H9 (cell line): ENCODE results near the gene TGFBR3L. TPM values are rescaled to one million over a fixed set of nuclear protein-coding genes. Genes with fewer than 3 reads are reported as not detected.

ENCODE experiments used
- DNase-seq: peaks from one replicate; pipeline ENCODE4 v3.0.0-alpha.2; 2017
- H2AFZ ChIP-seq: one replicate; pipeline ENCODE4 v1.6.1; 2013; ENCODE audit warnings: mild to moderate bottlenecking, low read length, control low read depth, moderate library complexity
- H2AK5ac ChIP-seq: 2 replicates; pipeline ENCODE4 v1.6.1; 2013; ENCODE audit warnings: low read length, control low read depth, mixed read lengths; ENCODE audit not compliant: insufficient read length
- H2BK120ac ChIP-seq: one replicate; pipeline ENCODE4 v1.6.1; 2013; ENCODE audit warnings: low read depth, mild to moderate bottlenecking, low read length, control low read depth, inconsistent platforms; ENCODE audit not compliant: poor library complexity, severe bottlenecking
- H2BK12ac ChIP-seq: 2 replicates; pipeline ENCODE4 v1.6.1; 2013; ENCODE audit warnings: low read length, control low read depth, mixed read lengths, low read depth; ENCODE audit not compliant: insufficient read length
- H2BK15ac ChIP-seq: 2 replicates; pipeline ENCODE4 v1.6.1; 2013; ENCODE audit warnings: low read depth, low read length, control low read depth
- H2BK20ac ChIP-seq: one replicate; pipeline ENCODE4 v1.6.1; 2013; ENCODE audit warnings: low read depth, mild to moderate bottlenecking, low read length, control low read depth, inconsistent platforms; ENCODE audit not compliant: poor library complexity, severe bottlenecking
- H2BK5ac ChIP-seq: 2 replicates; pipeline ENCODE4 v1.6.1; 2013; ENCODE audit warnings: low read length, control low read depth, mixed read lengths; ENCODE audit not compliant: insufficient read length
- H3K14ac ChIP-seq: 2 replicates; pipeline ENCODE4 v1.6.1; 2013; ENCODE audit warnings: low read length, control low read depth; ENCODE audit not compliant: insufficient read depth
- H3K18ac ChIP-seq: 2 replicates; pipeline ENCODE4 v1.6.1; 2013; ENCODE audit warnings: low read depth, mild to moderate bottlenecking, mixed read lengths, low read length, control low read depth; ENCODE audit not compliant: insufficient read length
- H3K23ac ChIP-seq: 2 replicates; pipeline ENCODE4 v1.6.1; 2013; ENCODE audit warnings: low read length, control low read depth, mixed read lengths, low read depth; ENCODE audit not compliant: insufficient read length
- H3K23me2 ChIP-seq: 2 replicates; pipeline ENCODE4 v1.6.1; 2013; ENCODE audit warnings: low read depth, mild to moderate bottlenecking, mixed read lengths, low read length, control low read depth; ENCODE audit not compliant: insufficient read length, poor library complexity, severe bottlenecking
- H3K27ac ChIP-seq: 2 replicates; pipeline ENCODE4 v1.5.1; 2013; ENCODE audit warnings: low read length, control low read depth, mixed read lengths, low read depth; ENCODE audit not compliant: insufficient read length
- H3K27me3 ChIP-seq: 2 replicates; pipeline ENCODE4 v1.6.1; 2013; ENCODE audit warnings: low read length, control low read depth, inconsistent platforms; ENCODE audit not compliant: insufficient read depth
- H3K4ac ChIP-seq: 2 replicates; pipeline ENCODE4 v1.6.1; 2013; ENCODE audit warnings: low read depth, mild to moderate bottlenecking, control low read depth, inconsistent platforms, low read length, moderate library complexity
- H3K4me1 ChIP-seq: 2 replicates; pipeline ENCODE4 v1.6.1; 2013; ENCODE audit warnings: low read length, control low read depth, inconsistent platforms; ENCODE audit not compliant: insufficient read depth
- H3K4me2 ChIP-seq: 2 replicates; pipeline ENCODE4 v1.6.1; 2013; ENCODE audit warnings: low read length, control low read depth, mixed read lengths; ENCODE audit not compliant: insufficient read length, insufficient read depth
- H3K56ac ChIP-seq: 2 replicates; pipeline ENCODE4 v1.6.1; 2013; ENCODE audit warnings: low read depth, mild to moderate bottlenecking, mixed read lengths, low read length, control low read depth; ENCODE audit not compliant: insufficient read length
- H3K79me1 ChIP-seq: 2 replicates; pipeline ENCODE4 v1.6.1; 2013; ENCODE audit warnings: low read depth, mild to moderate bottlenecking, moderate library complexity, low read length, control low read depth, inconsistent platforms; ENCODE audit not compliant: insufficient read depth, poor library complexity, severe bottlenecking
- H3K79me2 ChIP-seq: 2 replicates; pipeline ENCODE4 v1.6.1; 2013; ENCODE audit warnings: low read length, control low read depth, inconsistent platforms; ENCODE audit not compliant: insufficient read depth
- H3K9ac ChIP-seq: 2 replicates; pipeline ENCODE4 v1.6.1; 2013; ENCODE audit warnings: low read length, control low read depth, mixed read lengths; ENCODE audit not compliant: insufficient read length; ENCODE audit errors: extremely low read depth
- H3K9me3 ChIP-seq: one replicate; pipeline ENCODE4 v1.6.1; 2013; ENCODE audit warnings: low read depth, low read length, inconsistent platforms; ENCODE audit not compliant: control insufficient read depth
- H3T11ph ChIP-seq: one replicate; pipeline ENCODE4 v1.6.1; 2013; ENCODE audit warnings: mild to moderate bottlenecking, low read length, control low read depth, inconsistent platforms
- H4K20me1 ChIP-seq: one replicate; pipeline ENCODE4 v1.6.1; 2013; ENCODE audit not compliant: control insufficient read depth, insufficient read length, insufficient read depth
- H4K5ac ChIP-seq: 2 replicates; pipeline ENCODE4 v1.6.1; 2013; ENCODE audit warnings: low read depth, mild to moderate bottlenecking, mixed read lengths, low read length, control low read depth; ENCODE audit not compliant: insufficient read length
- H4K8ac ChIP-seq: replicated peaks from 2 replicates; pipeline ENCODE4 v1.6.1; 2013; ENCODE audit warnings: low read length, control low read depth, mixed read lengths, low read depth; ENCODE audit not compliant: insufficient read length
- H4K91ac ChIP-seq: 2 replicates; pipeline ENCODE4 v1.6.1; 2013; ENCODE audit warnings: low read depth, mild to moderate bottlenecking, moderate library complexity, mixed read lengths, low read length, control low read depth; ENCODE audit not compliant: insufficient read length
- H3K27ac Mint-ChIP-seq, 3 experiments: 2 replicates in 2 of 3; 3 replicates in 1 of 3; pipeline ENCODE4 v1.8.0; 2020 to 2021; ENCODE audit warnings: mixed read lengths in 3 of 3, mild to moderate bottlenecking in 1 of 3, moderate library complexity in 1 of 3
- H3K27me3 Mint-ChIP-seq: 2 replicates; pipeline ENCODE4 v1.8.0; 2021; ENCODE audit warnings: low read depth, mild to moderate bottlenecking, moderate library complexity, mixed read lengths
- H3K36me3 Mint-ChIP-seq, 3 experiments: 2 replicates in 2 of 3; 3 replicates in 1 of 3; pipeline ENCODE4 v1.8.0; 2020 to 2021; ENCODE audit warnings: low read depth in 3 of 3, mixed read lengths in 3 of 3; ENCODE audit not compliant: insufficient read depth in 1 of 3
- H3K4me1 Mint-ChIP-seq, 2 experiments: 2 replicates each; pipeline ENCODE4 v1.8.0; 2020; ENCODE audit warnings: mixed read lengths in 2 of 2
- H3K4me3 Mint-ChIP-seq, 2 experiments: 2 replicates in 1 of 2; 3 replicates in 1 of 2; pipeline ENCODE4 v1.8.0; 2020 to 2021; ENCODE audit warnings: mild to moderate bottlenecking in 2 of 2, mixed read lengths in 2 of 2, moderate library complexity in 1 of 2
- H3K9me3 Mint-ChIP-seq, 2 experiments: 2 replicates in 1 of 2; 3 replicates in 1 of 2; pipeline ENCODE4 v1.8.0; 2020; ENCODE audit warnings: mild to moderate bottlenecking in 2 of 2, mixed read lengths in 2 of 2, moderate library complexity in 1 of 2
- CTCF ChIP-seq: fragments of 200-600 bp; sonication (generic); conservative IDR thresholded peaks from 3 replicates; pipeline ENCODE4 v1.8.0; 2021; ENCODE audit warnings: antibody characterized with exemption, mild to moderate bottlenecking
- WGBS: extraction: QIAGEN DNeasy Blood & Tissue Kit; methylation state at CpG from one replicate; pipeline ENCODE4 v1.1.7; 2013; ENCODE audit warnings: missing lambda C conversion rate, low lambda C conversion rate, mixed read lengths; ENCODE audit not compliant: insufficient read length; ENCODE audit errors: extremely low coverage; 5-methylcytosine and 5-hydroxymethylcytosine counted together
- total RNA-seq: library from RNA; stranded (reverse); gene quantifications from 2 replicates; pipeline ENCODE4 v1.2.1, GENCODE V29; 2021

TGFBR3L gene
- total RNA-seq, 1 experiment from 2014 or later, result 5.5 TPM

- no peak overlapping the region for H4K91ac ChIP-seq
- peak overlapping the region; percentile 40 for H3K4me2 ChIP-seq
- no peaks in the 10 kb centered on the region; the same call in 1 of the 2 replicates for H3K4me1 ChIP-seq
- Mint-ChIP-seq H3K4me1 (peaks cover 18 to 47% of the 10 kb centered on the region in 2 experiments), H3K27ac (no peak overlapping the region), H3K9me3 (no peaks in the 10 kb centered on the region), H3K27me3 (peaks cover 49% of the 10 kb centered on the region), H3K4me3 (peak overlapping the region in 1 of 2 experiments; percentile 79; a peak in 3 of 5 replicates), H3K36me3 (peaks cover 0 to 6% (median 5%) of the 10 kb centered on the region in 3 experiments; a peak in 4 of 7 replicates)
- no peak overlapping the region for H3K27ac ChIP-seq
- peak; percentile 81 for DNase-seq
- no peak overlapping the region for H2BK120ac ChIP-seq
- H3K9me3 ChIP-seq, result no peaks in the 10 kb centered on the region
- peaks cover 16% of the 10 kb centered on the region for H3K23me2 ChIP-seq
- H2BK12ac ChIP-seq, result no peak overlapping the region
- no peaks in the 10 kb centered on the region for H3K79me2 ChIP-seq
- no peak overlapping the region for H3K14ac ChIP-seq
- peaks cover 4% of the 10 kb centered on the region; the same call in 1 of the 2 replicates for H3K27me3 ChIP-seq
- WGBS, result no CpG with 5 or more reads among the region's 21 CpGs
- H4K5ac ChIP-seq, result no peak overlapping the region
- H3K23ac ChIP-seq, result no peak overlapping the region
- H4K20me1 ChIP-seq, result peaks cover 4% of the 10 kb centered on the region
- H2AFZ ChIP-seq, result no peak overlapping the region
- no peak overlapping the region for H3K9ac ChIP-seq
- H2BK20ac ChIP-seq, result no peak overlapping the region
- no peak overlapping the region for H3K56ac ChIP-seq
- TF ChIP-seq CTCF, result no peak
- H2AK5ac ChIP-seq, result no peak overlapping the region
- H3K4ac ChIP-seq, result no peak overlapping the region
- H3K18ac ChIP-seq, result no peak overlapping the region
- no peak overlapping the region for H2BK5ac ChIP-seq
- no peak overlapping the region for H4K8ac ChIP-seq
- no peak overlapping the region for H2BK15ac ChIP-seq
- no peak overlapping the region for H3T11ph ChIP-seq
- no peaks in the 10 kb centered on the region for H3K79me1 ChIP-seq
Measured at GRCh38 chr19:7868326-7868670, 46.3 kb upstream of the TGFBR3L start.
